GM18502 (cell line): ENCODE results near the gene CRADD.
"Not testable (repeated sequence)": the region's sequence is repeated elsewhere in the genome, so short reads cannot be mapped to it uniquely, and the experiment has no call there.

Experiments used
- ATAC-seq: cut with Tn5 transposase; IDR thresholded peaks from one replicate; pipeline ENCODE4 v1.9.1; 2021; ENCODE audit warnings: mild to moderate bottlenecking; ENCODE audit not compliant: unreplicated experiment, poor library complexity

Gene CRADD

GRCh38 chr12:93883436-93884154 lies 206.4 kb downstream of the CRADD start:
- ATAC-seq = no peak

GRCh38 chr12:93884794-93885460 lies 207.8 kb downstream of the CRADD start:
- ATAC-seq = no peak

- not testable (repeated sequence) for ATAC-seq
Measured at GRCh38 chr12:93885973-93886532, 208.9 kb downstream of the CRADD start.

GRCh38 chr12:93886533-93887511 lies 209.6 kb downstream of the CRADD start:
- no peak for ATAC-seq

GRCh38 chr12:93888964-93889363 lies 211.8 kb downstream of the CRADD start:
- ATAC-seq = no peak

- no peak for ATAC-seq
Measured at GRCh38 chr12:93889516-93890212, 212.5 kb downstream of the CRADD start.

GRCh38 chr12:93892423-93893268 lies 215.5 kb downstream of the CRADD start:
- no peak for ATAC-seq

- ATAC-seq = no peak
Measured at GRCh38 chr12:93894391-93895088, 217.4 kb downstream of the CRADD start.

- no peak for ATAC-seq
Measured at GRCh38 chr12:93895089-93895445, 217.9 kb downstream of the CRADD start.

GRCh38 chr12:93896427-93896826 lies 219.3 kb downstream of the CRADD start:
- no peak for ATAC-seq

GRCh38 chr12:93896952-93897351 lies 219.8 kb downstream of the CRADD start:
- ATAC-seq = no peak

- no peak for ATAC-seq
Measured at GRCh38 chr12:93901739-93902138, 224.6 kb downstream of the CRADD start.

GRCh38 chr12:93902192-93902591 lies 225.0 kb downstream of the CRADD start:
- no peak for ATAC-seq

- no peak for ATAC-seq
Measured at GRCh38 chr12:93902736-93903562, 225.8 kb downstream of the CRADD start.

- no peak for ATAC-seq
Measured at GRCh38 chr12:93904124-93904523, 226.9 kb downstream of the CRADD start.

- no peak for ATAC-seq
Measured at GRCh38 chr12:93908264-93908663, 231.1 kb downstream of the CRADD start.

- no peak for ATAC-seq
Measured at GRCh38 chr12:93908846-93909567, 231.8 kb downstream of the CRADD start.
